Tibial nerve (tissue), 3 donors: ENCODE data around the gene UTS2B.

Experiments used
- CTCF ChIP-seq, 5 experiments: fragments of 200-600 bp in 3 of 5; fragments of 450-650 bp in 2 of 5; sonication (generic) in 3 of 5; IDR thresholded peaks; one replicate each; pipeline ENCODE4 v1.5.1; 2016 to 2019; ENCODE audit warnings: antibody characterized with exemption in 5 of 5, mild to moderate bottlenecking in 3 of 5, moderate library complexity in 2 of 5
- POLR2A ChIP-seq, 2 donors: fragments of 450-650 bp; IDR thresholded peaks; one replicate each; pipeline ENCODE4 v1.6.1; 2017; ENCODE audit warnings: antibody characterized with exemption in 2 of 2, mild to moderate bottlenecking in 2 of 2, moderate library complexity in 2 of 2

GRCh38 chr3:191220908-191221307 lies 109.4 kb downstream of the UTS2B start:
- TF ChIP-seq POLR2A (IDR thresholded peaks at IDR 0.05) (no peak), CTCF (IDR thresholded peaks at IDR 0.05) (no peak)
